Gastroesophageal sphincter (tissue), 3 donors: ENCODE measurements around the gene TCP11.

Experiments
- EP300 ChIP-seq: sonication (generic); formaldehyde crosslinking; IDR thresholded peaks from one replicate; pipeline ENCODE4 v1.6.1; 2017; ENCODE audit warnings: antibody characterized with exemption, mild to moderate bottlenecking
- TF ChIP-seq, protein P1 (sequence below), 4 experiments: fragments of 200-600 bp in 2 of 4; fragments of 450-650 bp in 2 of 4; sonication (generic) in 1 of 4; IDR thresholded peaks; one replicate each; pipeline ENCODE4 v1.5.1; 2017 to 2019; ENCODE audit warnings: antibody characterized with exemption in 4 of 4, mild to moderate bottlenecking in 2 of 4, moderate library complexity in 2 of 4

DNA sequence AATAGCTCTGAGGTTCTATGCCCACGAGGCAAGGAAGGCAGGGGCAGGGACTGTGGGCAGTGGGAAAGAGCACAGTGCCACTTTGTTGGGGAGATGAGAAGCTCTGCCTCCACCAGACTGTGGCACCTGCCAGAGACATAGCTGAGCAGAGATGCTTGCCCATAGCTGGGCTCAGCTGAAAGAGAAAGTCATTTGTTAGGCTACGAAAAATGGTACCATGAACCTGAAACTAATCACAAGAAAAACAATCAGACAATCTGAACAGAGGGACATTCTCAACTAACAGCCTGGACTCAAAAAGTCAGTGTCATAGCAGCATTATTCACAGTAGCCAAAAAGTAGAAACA lies 32.9 kb upstream of the TCP11 start:
- TF ChIP-seq, protein P1, sequence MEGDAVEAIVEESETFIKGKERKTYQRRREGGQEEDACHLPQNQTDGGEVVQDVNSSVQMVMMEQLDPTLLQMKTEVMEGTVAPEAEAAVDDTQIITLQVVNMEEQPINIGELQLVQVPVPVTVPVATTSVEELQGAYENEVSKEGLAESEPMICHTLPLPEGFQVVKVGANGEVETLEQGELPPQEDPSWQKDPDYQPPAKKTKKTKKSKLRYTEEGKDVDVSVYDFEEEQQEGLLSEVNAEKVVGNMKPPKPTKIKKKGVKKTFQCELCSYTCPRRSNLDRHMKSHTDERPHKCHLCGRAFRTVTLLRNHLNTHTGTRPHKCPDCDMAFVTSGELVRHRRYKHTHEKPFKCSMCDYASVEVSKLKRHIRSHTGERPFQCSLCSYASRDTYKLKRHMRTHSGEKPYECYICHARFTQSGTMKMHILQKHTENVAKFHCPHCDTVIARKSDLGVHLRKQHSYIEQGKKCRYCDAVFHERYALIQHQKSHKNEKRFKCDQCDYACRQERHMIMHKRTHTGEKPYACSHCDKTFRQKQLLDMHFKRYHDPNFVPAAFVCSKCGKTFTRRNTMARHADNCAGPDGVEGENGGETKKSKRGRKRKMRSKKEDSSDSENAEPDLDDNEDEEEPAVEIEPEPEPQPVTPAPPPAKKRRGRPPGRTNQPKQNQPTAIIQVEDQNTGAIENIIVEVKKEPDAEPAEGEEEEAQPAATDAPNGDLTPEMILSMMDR (IDR thresholded peaks at IDR 0.05), result no peak
- no peak for TF ChIP-seq EP300
